NCI-H2227 treated with DMSO at 0.1 percent for 48 hours (cell line): Measurements from ENCODE around the gene ADIPOR2.

Experiments
- DNase-seq: peaks from one replicate; lab custom pipeline; 2025; lab: John Stamatoyannopoulos, UW

Gene ADIPOR2

DNA sequence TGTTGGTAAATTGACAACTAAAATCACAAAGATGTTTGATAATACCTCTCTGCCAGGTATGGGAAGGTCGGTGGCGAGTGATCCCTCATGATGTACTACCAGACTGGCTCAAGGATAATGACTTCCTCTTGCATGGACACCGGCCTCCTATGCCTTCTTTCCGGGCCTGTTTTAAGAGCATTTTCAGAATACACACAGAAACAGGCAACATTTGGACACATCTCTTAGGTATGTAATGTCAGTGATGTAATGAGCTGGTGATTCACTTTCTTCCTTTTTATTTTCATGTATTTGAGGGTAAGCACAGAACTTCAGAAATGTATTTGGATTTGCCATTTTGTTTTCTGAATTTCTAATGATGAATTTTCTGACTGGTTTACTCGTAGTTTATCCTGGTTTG, 86.9 kb downstream of the ADIPOR2 start:
- no peak for DNase-seq

GRCh38 chr12:1778911-1779310, 88.0 kb downstream of the ADIPOR2 start:
- DNase-seq = no peak

DNA sequence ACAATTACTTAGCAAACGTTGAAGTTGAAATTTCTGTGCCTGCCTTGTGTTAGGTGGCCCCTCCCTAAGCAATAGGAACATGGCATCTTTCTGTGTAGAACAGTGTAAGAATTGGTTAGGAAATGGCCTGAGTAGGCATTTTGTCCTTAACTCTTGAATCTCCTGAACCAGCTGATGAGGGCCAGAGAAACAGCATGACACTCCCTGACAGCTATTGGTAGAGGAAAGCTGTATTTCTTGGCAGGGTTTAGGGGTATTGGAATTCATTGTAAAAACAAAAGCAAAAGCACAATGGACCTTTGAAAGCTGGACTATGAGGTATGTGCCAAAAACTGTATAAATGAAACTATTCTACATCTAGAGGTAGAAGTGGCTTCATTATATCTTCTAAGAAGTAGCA, 88.9 kb downstream of the ADIPOR2 start:
- no peak for DNase-seq

GRCh38 chr12:1781772-1782171, 90.9 kb downstream of the ADIPOR2 start:
- DNase-seq = no peak

DNA sequence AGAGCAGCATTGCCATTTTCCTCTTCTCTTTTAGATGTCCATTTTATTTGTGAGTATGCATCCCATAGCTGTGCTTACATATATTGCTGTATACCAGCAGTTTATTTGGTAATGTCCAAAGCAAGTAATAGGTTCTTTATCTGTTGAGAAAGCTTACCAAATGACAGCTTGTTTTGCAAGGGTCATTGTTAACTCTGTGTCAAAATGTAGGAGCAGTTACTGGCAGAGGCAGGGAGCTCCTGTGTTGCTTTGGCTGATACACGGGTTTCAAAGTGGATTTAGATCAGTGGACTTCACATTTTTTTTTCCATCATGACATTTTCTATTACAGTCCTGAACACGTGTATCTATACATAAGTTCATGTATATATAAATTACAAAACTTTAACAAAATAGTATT, 91.3 kb downstream of the ADIPOR2 start:
- DNase-seq = no peak

- DNase-seq = no peak
Observed at GRCh38 chr12:1787714-1788113, 96.8 kb downstream of the ADIPOR2 start.

DNA sequence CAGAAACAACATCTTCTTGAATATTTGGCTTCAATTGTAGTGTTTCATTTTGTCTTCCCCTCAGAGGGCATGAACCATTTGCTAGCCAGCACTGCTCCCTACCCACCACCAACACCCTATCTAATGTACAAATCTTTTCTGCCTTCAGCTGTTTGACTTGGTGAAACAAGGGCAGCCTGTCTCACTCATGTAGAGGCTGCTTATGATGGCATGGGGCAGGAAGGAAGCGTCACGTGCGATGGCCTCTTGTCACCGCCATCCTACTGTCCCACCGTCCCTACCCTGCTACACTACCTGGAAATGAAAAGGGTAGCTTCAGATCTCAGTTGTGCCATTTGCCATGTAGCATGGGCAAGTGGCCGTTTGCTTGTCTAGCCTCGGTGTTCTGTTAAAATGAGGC, 99.6 kb downstream of the ADIPOR2 start:
- DNase-seq = no peak

- DNase-seq = peak; percentile 1
Observed at GRCh38 chr12:1791104-1791841, 100.4 kb downstream of the ADIPOR2 start.

DNA sequence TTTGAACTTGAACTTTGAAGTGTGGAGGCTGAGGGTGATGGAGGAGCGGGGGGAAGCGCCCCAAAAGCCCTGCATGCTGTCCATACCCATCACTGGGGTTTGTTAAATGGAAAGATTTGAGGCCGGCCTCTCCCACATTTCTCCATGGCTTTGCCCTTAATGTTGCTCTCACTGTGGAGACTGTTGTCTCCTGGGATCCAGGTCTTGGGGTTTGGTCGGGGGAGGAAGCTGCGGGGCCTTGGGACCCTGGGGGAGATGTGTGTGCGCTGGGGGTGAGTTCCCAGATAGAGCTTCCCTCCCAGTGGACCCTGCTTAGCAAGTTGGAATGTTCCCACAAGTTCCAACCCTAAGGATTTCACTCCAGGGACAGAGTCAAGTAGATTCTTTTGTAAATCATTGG, 101.5 kb downstream of the ADIPOR2 start:
- DNase-seq = no peak

- DNase-seq = no peak
Observed at GRCh38 chr12:1793426-1794210, 102.7 kb downstream of the ADIPOR2 start.

DNA sequence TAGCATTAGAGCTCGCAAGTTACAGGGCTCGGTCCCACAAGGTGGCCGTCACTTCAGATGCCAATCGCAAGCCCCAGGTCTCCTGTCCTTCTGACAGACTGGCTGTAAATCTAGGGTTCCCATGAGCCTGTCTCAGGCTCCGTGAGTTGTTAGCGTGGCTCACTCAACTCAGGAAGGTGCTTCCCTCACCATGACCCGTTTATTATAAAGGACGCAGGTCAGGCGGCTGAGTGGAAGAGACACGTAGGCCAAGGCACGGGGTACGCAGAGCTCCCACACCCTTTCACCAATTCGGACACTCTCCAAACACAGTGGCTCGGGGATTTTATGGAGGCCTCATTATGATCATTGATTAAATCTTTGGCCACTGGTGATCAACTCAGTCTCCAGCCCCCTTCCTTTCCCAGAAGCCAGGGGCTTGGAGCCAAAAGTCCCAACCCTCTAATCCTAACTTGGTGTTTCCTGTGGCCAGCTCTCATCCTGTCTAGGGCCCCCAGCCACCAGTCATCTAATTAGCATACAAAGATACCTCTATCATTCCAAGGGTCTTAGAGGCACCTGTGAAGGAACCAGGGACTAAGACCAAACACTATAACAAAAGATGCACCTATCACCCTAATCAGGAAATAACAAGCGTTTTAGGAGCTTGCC, 103.7 kb downstream of the ADIPOR2 start:
- DNase-seq = no peak

DNA sequence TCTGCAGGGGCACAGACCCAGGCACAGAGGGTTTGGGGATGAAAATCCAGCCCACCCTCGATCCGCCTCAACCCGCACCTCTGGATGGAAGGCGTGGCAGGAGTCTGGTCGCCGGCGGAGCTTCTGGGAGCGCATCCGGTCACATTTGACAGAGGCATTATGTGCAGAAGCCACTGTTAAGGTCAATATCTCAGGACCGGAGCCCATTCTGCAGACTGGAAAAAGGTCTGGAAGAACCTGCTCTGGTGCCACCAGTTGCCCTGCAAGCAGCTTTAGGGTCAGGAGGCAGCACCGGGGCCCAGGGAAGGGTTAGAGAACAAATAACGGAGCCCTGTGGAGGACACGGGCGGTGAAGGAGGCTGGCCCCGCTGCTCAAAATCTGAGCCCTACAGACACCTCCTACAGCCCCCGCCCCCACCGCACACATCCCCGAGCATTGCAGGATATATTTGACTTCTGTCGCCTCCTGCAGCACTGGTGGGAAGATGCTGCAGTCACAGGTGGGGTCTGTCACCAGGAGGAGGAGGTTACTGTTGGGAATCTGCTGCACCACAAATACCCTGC, 104.4 kb downstream of the ADIPOR2 start:
- no peak for DNase-seq

- DNase-seq = peak; percentile 6
Observed at GRCh38 chr12:1795785-1796514, 105.1 kb downstream of the ADIPOR2 start.

- no peak for DNase-seq
Observed at GRCh38 chr12:1796515-1797010, 105.7 kb downstream of the ADIPOR2 start.

DNA sequence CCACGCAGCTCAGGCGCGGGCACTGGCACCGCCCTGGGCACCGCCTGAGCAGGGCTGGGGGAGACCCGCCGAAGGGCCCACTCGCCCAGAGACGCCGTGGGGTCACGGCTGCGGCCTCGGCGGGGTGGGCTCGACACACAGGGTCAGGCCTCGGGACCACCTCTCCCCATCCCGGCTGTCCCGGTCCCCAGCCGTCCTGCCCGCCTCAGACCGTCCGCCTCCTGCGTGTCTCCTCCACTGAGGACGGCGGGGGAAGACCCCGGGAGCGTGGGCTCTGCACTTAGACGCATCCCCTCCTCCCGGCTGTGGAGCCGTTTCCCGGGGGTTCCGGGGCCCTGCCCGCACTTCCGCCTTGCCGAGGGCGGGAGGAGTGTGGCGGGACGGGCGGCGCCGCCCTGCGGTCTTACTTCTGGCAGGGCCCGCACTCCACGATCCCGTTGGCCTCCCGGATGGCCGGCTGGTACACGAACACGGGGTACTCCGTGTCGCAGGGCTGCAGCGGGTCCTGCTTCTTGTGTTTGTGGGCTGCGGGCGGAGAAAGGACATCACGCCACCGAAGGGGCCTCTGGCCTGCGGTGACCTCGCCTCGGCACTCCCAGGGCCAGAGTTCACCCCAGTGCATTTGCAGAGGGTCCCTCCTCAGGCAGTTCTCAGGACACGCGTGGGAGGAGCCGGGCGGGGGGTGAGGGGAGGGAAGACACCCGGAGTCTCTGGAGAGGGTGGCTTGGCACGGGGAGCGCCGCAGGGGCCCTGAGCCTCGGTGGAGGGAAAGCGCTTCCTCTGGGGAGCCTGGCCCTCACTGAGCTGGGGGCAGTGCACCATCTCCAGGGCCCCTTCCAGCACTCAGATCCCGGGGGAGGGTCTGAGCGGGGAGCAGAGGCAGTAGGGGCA, 106.4 kb downstream of the ADIPOR2 start:
- DNase-seq = no peak

DNA sequence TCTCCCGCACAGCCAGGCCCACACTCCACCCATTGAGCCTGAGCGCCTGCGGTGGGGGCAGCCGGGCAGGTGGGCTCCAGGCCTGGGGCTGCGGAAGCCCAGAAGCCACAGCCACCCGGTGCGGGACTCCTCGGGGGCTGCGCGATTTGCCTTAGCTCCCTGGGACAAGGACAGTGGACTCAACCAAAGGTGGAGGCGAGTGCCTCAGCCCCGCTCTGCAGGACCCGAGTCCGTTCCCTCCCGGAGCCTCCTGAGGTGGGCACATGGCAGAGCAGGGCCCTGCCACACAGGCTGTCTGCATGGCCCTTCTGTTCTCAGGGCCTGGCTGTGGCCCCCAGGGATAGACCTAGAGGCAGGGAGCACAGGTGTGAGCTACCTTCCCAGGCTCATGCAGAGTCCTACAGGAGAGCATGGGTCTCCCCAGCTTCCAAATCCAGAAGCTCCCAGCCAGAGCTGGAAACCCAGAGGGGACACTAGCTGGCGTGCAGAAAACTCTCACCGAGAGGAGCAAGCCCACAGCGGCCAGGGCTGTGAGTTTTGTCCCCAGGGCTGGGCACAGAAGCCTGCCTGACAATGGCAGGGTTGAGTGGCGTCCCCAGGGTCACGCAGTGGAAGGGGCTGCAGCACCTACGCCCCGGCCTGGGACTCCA, 107.2 kb downstream of the ADIPOR2 start:
- no peak for DNase-seq

GRCh38 chr12:1798641-1799020, 107.8 kb downstream of the ADIPOR2 start:
- DNase-seq = no peak

GRCh38 chr12:1799051-1799881, 108.4 kb downstream of the ADIPOR2 start:
- no peak for DNase-seq

DNA sequence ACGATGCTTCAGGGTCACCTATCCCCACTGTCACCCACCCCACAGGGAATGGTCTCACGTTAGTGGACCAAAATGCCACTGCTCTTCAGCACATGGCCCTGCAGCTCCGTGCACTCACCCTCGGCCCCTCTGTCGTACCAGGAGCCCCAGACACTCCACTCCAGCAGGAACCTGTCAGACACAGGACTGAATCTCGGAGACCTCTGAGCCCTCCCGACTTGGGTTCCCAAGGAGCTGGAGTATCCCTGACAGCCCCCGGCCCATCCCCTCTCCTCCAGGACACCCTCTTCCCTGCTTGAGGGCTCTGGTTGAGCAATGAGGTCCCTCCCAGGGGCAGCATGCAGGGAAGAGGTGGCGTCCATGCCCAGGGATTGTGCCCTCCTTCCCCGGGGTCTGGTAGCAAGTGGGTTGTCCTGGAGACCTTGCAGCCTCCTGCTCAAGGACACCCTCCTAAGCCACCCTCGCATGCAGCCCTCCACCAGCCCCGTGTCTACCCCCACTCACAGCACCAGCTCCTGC, 109.1 kb downstream of the ADIPOR2 start:
- DNase-seq = no peak
